Hair follicle dermal papilla cell (primary cell): ENCODE results near the gene ZMAT3. TPM values are rescaled to one million over a fixed set of nuclear protein-coding genes. Genes with fewer than 3 reads are reported as not detected.

Experiments used
- small RNA-seq: library from RNA; depleted of rRNA; stranded (forward); fragments of <200 nt; gene quantifications from one replicate; pipeline ENCODE3, GENCODE V24; 2012
- total RNA-seq: library from RNA; depleted of rRNA; stranded (reverse); fragments of >200 nt; gene quantifications from 2 replicates; pipeline ENCODE4 v1.2.3, GENCODE V29; 2012

Gene ZMAT3
- total RNA-seq, result 33.8 and 35.9 TPM in 2 replicates

DNA sequence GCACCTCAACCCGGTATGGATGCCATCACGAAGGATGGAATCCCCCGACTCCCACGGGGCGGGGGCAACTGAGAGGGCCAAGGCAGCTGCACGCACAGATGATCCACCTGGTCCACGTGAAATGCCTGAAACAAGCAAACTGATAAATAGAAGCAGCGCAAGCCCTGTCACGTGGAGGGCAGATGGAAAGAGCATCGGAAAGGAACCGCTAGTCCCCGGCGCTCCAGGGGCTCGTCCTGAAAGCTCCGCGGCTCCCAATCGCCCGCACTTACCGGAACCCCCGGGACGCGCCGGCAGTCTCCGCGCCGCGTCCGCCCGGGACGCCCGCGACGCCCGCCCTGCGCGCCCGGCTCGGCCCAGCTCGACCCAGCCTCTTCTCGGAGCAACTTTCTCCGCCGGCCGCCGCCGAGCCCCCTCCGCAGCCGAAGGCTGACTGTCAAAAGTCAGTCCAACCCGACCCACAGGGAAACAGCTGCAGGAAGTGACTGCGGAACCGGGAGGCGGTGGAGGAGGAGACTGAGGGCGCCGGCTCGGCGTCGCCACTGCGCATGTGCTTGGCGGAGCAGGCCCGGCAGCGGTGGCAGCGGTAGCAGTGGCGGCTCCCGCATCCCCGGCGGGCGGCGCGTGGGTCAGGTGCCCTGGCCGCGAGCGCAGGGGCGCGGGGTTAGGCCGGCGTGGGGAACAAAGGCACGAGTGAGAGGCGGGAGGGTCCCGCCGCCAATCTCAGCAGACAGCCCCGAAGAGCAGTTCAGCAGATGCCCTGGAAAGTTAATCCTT, at the start of gene ZMAT3:
TSS of gene ZMAT3 (minus strand) at position 487 of the 777 bp plus-strand sequence. CDS start 4,057 bp downstream, outside the sequence.

Small RNA genes within 50 kb of the gene (small RNA-seq; reads per million reads assigned to genes)
- gene RF00019, result not detected

Other genes with a start within 250 kb of the ZMAT3 start
- 22.7 and 29.0 TPM in 2 replicates for gene PIK3CA, start 76.5 kb upstream of the ZMAT3 start, total RNA-seq
- 1.1 and 1.9 TPM in 2 replicates for gene KCNMB3, start 179.3 kb upstream of the ZMAT3 start, total RNA-seq